CD14-positive monocyte (primary cell): ENCODE data around the gene SCAF11. TPM values are rescaled to one million over a fixed set of nuclear protein-coding genes. Genes with fewer than 3 reads are reported as not detected.

ENCODE experiments used
- DNase-seq, 3 donors: peaks; one replicate each; pipeline ENCODE4 v3.0.0-alpha.2; 2011 to 2022
- H2AFZ ChIP-seq: 2 replicates; pipeline ENCODE4 v1.6.0; 2012; ENCODE audit warnings: mild to moderate bottlenecking, low read depth, low read length, inconsistent platforms; ENCODE audit not compliant: insufficient read depth, poor library complexity, severe bottlenecking
- H3K27ac ChIP-seq, 2 donors: 1 replicate in 1 of 2; 2 replicates in 1 of 2; pipeline ENCODE4 v1.5.1; 2012 to 2013; ENCODE audit warnings: low read length in 2 of 2, control low read depth in 1 of 2, inconsistent platforms in 1 of 2, low read depth in 1 of 2, mild to moderate bottlenecking in 1 of 2
- H3K27me3 ChIP-seq, 2 donors: one replicate each; pipeline versions ENCODE4 v1.6.0 to v1.6.1; 2011 to 2013; ENCODE audit warnings: low read length in 2 of 2; ENCODE audit not compliant: control insufficient read depth in 2 of 2, insufficient read depth in 2 of 2
- H3K36me3 ChIP-seq, 2 donors: replicated peaks in 1 of 2; 1 replicate in 1 of 2; 2 replicates in 1 of 2; pipeline versions ENCODE4 v1.5.1 to v1.6.1; 2012 to 2013; ENCODE audit warnings: low read length in 2 of 2, control low read depth in 1 of 2, inconsistent platforms in 1 of 2, mild to moderate bottlenecking in 1 of 2; ENCODE audit not compliant: insufficient read depth in 2 of 2, control insufficient read depth in 1 of 2
- H3K4me1 ChIP-seq, 2 donors: 1 replicate in 1 of 2; 2 replicates in 1 of 2; pipeline versions ENCODE4 v1.5.1 to v1.6.1; 2012 to 2013; ENCODE audit warnings: low read length in 2 of 2, control low read depth in 1 of 2, inconsistent platforms in 1 of 2, mild to moderate bottlenecking in 1 of 2, moderate library complexity in 1 of 2; ENCODE audit not compliant: insufficient read depth in 2 of 2, control insufficient read depth in 1 of 2
- H3K4me2 ChIP-seq: replicated peaks from 2 replicates; pipeline ENCODE3; 2012; ENCODE audit warnings: low read length, moderate library complexity, mild to moderate bottlenecking; ENCODE audit not compliant: poor library complexity, severe bottlenecking; ENCODE audit errors: extremely low read depth
- H3K4me3 ChIP-seq, 3 experiments: fragments of 200-600 bp in 1 of 3; sonication (generic) in 1 of 3; replicated peaks in 1 of 3; 1 replicate in 2 of 3; 2 replicates in 1 of 3; pipeline ENCODE4 v1.5.1; 2011 to 2013; ENCODE audit warnings: low read length in 3 of 3, mild to moderate bottlenecking in 3 of 3, control low read depth in 2 of 3, low read depth in 2 of 3, inconsistent platforms in 1 of 3, moderate library complexity in 1 of 3
- H3K79me2 ChIP-seq: 2 replicates; pipeline ENCODE4 v1.6.0; 2012; ENCODE audit warnings: mild to moderate bottlenecking, control low read depth, inconsistent platforms, low read length, moderate library complexity; ENCODE audit not compliant: insufficient read depth
- H3K9ac ChIP-seq: 2 replicates; pipeline ENCODE4 v1.6.0; 2017; ENCODE audit warnings: low read length, mild to moderate bottlenecking; ENCODE audit not compliant: insufficient read depth, poor library complexity, severe bottlenecking
- H3K9me3 ChIP-seq, 2 donors: replicated peaks in 1 of 2; 1 replicate in 1 of 2; 2 replicates in 1 of 2; pipeline versions ENCODE4 v1.5.1 to v1.6.1; 2012 to 2013; ENCODE audit warnings: low read length in 2 of 2, control low read depth in 1 of 2; ENCODE audit not compliant: control insufficient read depth in 1 of 2, insufficient read depth in 1 of 2
- H4K20me1 ChIP-seq: 2 replicates; pipeline ENCODE4 v1.6.0; 2012; ENCODE audit warnings: mild to moderate bottlenecking, low read length, control low read depth, moderate library complexity; ENCODE audit not compliant: insufficient read depth
- H3K27ac Mint-ChIP-seq, 7 donors: one replicate each; pipeline ENCODE4 v1.8.0; 2020; ENCODE audit warnings: mild to moderate bottlenecking in 7 of 7, mixed read lengths in 7 of 7, moderate library complexity in 6 of 7, inconsistent platforms in 2 of 7
- H3K27me3 Mint-ChIP-seq, 3 donors: one replicate each; pipeline ENCODE4 v1.8.0; 2021 to 2022; ENCODE audit warnings: low read depth in 3 of 3, mild to moderate bottlenecking in 3 of 3, mixed read lengths in 3 of 3, moderate library complexity in 3 of 3, inconsistent platforms in 1 of 3
- H3K36me3 Mint-ChIP-seq, 2 donors: one replicate each; pipeline ENCODE4 v1.8.0; 2020; ENCODE audit warnings: mixed read lengths in 2 of 2, inconsistent platforms in 1 of 2, mild to moderate bottlenecking in 1 of 2
- H3K4me1 Mint-ChIP-seq: one replicate; pipeline ENCODE4 v1.8.0; 2020; ENCODE audit warnings: mild to moderate bottlenecking, mixed read lengths
- H3K4me3 Mint-ChIP-seq, 2 donors: one replicate each; pipeline ENCODE4 v1.8.0; 2020; ENCODE audit warnings: mild to moderate bottlenecking in 2 of 2, mixed read lengths in 2 of 2, moderate library complexity in 1 of 2
- H3K9me3 Mint-ChIP-seq, 7 donors: one replicate each; pipeline ENCODE4 v1.8.0; 2020 to 2022; ENCODE audit warnings: mixed read lengths in 7 of 7, mild to moderate bottlenecking in 6 of 7, moderate library complexity in 6 of 7, inconsistent platforms in 2 of 7
- WGBS: methylation state at CpG from one replicate; pipeline ENCODE4 v1.1.5; 2013; ENCODE audit warnings: missing lambda C conversion rate; ENCODE audit not compliant: insufficient coverage; 5-methylcytosine and 5-hydroxymethylcytosine counted together
- intact Hi-C, 2 donors: fragments of 100-400 bp; cut with micrococcal nuclease; formaldehyde crosslinking; loops; one replicate each; pipeline versions ENCODE4 v1.15.0 to v1.15.1; 2023
- polyA plus RNA-seq, 3 donors: library from polyadenylated mRNA; depleted of rRNA in 1 of 3; unstranded in 2 of 3; stranded (reverse) in 1 of 3; fragments of 300-500 nt in 2 of 3; fragments of >200 nt in 1 of 3; fragmentation: Illumina TruSeq in 2 of 3; gene quantifications; 1 replicate in 2 of 3; 2 replicates in 1 of 3; pipeline ENCODE4 v1.2.3, GENCODE V29; 2012 to 2021
- TF ChIP-seq, protein P1 (sequence below): fragments of 200-600 bp; IDR thresholded peaks from one replicate; pipeline ENCODE4 v1.8.0; 2022; ENCODE audit warnings: antibody characterized with exemption, mild to moderate bottlenecking

The SCAF11 gene
- polyA plus RNA-seq, 3 donors, result 32.6 to 73.4 (median 56.1) TPM

DNA sequence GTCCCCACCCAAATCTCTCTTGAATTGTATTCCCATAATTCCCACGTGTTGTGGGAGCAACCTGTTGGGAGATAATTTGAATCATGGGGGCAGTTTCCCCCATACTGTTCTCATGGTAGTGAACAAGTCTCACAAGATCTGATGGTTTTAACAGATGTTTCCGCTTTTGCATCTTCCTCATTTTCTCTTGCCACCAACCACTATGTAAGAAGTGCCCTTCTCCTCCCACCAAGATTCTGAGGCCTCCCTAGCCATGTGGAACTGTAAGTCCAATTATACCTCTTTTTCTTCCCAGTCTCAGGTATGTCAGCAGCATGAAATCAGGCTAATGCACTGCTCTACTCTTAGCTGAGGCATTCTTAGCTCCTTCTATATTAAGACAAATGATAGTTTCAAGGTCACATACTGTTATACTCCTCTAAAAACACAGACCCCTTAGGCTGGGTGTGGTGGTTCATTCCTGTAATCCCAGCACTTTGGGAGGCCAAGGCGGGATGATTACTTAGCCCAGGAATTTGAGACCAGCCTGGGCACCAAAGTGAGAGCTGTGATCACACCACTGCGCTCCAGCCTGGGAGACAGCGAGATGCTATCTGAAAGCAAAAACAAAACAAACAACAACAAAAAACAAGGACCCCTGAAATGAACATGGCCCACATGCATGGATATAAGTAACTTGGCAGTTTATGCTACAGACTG lies 3.6 kb downstream of the SCAF11 start:
- peak; percentile 67 to 87 (median 86) for DNase-seq
- Mint-ChIP-seq H3K9me3 (peaks cover 0 to 4% (median 0%) of the 10 kb centered on the region in 7 donors), H3K4me1 (peaks cover 69% of the 10 kb centered on the region), H3K27ac (peak overlapping the region; percentile 91 to 98 (median 95)), H3K4me3 (peak overlapping the region in 1 of 2 donors; percentile 64), H3K36me3 (peaks cover 25 to 37% of the 10 kb centered on the region in 2 donors), H3K27me3 (peaks cover 0 to 1% (median 0%) of the 10 kb centered on the region in 3 donors)
- Histone ChIP-seq H3K79me2 (peaks cover 86% of the 10 kb centered on the region), H3K9me3 (no peaks in the 10 kb centered on the region), H3K4me1 (peaks cover 56 to 67% of the 10 kb centered on the region in 2 donors), H3K4me2 (peak overlapping the region; percentile 93), H2AFZ (no peak overlapping the region), H4K20me1 (peaks cover 38% of the 10 kb centered on the region), H3K4me3 (peak overlapping the region in 1 of 3 experiments; percentile 87), H3K9ac (no peak overlapping the region), H3K27ac (peak overlapping the region; percentile 86 to 99), H3K36me3 (no peaks in the 10 kb centered on the region), H3K27me3 (no peaks in the 10 kb centered on the region)
- intact Hi-C loops, result loop anchor here in 1 of 2 donors (10.0 kb wide), 1 partner anchor 238 kb away; no protein-coding TSS in a partner anchor
- WGBS, result 100% methylated on average over 1 of the region's 5 CpGs
- TF ChIP-seq, protein P1, sequence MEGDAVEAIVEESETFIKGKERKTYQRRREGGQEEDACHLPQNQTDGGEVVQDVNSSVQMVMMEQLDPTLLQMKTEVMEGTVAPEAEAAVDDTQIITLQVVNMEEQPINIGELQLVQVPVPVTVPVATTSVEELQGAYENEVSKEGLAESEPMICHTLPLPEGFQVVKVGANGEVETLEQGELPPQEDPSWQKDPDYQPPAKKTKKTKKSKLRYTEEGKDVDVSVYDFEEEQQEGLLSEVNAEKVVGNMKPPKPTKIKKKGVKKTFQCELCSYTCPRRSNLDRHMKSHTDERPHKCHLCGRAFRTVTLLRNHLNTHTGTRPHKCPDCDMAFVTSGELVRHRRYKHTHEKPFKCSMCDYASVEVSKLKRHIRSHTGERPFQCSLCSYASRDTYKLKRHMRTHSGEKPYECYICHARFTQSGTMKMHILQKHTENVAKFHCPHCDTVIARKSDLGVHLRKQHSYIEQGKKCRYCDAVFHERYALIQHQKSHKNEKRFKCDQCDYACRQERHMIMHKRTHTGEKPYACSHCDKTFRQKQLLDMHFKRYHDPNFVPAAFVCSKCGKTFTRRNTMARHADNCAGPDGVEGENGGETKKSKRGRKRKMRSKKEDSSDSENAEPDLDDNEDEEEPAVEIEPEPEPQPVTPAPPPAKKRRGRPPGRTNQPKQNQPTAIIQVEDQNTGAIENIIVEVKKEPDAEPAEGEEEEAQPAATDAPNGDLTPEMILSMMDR, result no peak

DNA sequence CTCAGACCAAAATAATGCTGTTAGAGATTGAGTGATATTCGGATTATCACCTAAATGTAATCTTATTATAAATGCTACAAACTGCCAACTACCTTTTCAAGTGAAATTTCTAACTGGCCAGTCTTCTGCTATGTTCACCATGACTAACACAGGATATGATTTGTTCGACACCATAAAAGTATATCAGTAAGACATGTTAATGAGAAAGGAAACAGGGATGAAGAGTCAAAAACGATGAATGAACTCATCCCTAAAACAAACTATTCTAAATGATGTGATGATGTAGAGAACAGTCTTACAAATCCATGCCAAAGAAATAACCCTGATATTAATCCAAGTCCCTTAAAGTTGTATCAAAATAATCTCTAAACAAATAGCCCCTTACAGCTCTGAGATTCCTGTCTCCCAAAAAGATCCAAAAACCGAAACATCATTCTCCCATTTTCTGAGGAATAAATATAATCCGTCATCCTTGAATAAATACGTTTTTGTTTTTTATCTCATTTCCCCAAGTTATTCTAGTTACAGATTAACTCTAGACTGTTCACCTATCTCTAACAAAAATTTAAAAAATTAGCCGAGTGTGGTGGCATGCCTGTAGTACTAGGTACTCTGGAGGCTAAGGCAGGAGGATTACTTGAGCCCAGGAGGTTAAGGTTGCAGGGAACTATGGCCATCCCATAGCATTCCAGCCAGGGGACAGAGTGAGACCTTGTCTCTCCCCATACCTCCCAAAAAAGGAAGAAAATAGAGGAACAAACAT lies 9.1 kb downstream of the SCAF11 start:
- no peak overlapping the region for H3K4me2 ChIP-seq
- Mint-ChIP-seq H3K27ac (peak overlapping the region in 5 of 7 donors; percentile 7 to 73 (median 58)), H3K36me3 (peaks cover 10 to 32% of the 10 kb centered on the region in 2 donors), H3K9me3 (peaks cover 0 to under 1% (median 0%) of the 10 kb centered on the region in 7 donors), H3K27me3 (peaks cover 0 to 1% (median 0%) of the 10 kb centered on the region in 3 donors), H3K4me1 (peaks cover 86% of the 10 kb centered on the region), H3K4me3 (no peak overlapping the region)
- H2AFZ ChIP-seq, result no peak overlapping the region
- peaks cover 0 to 2% of the 10 kb centered on the region in 2 donors for H3K36me3 ChIP-seq
- intact Hi-C loops, result loop anchor here in 1 of 2 donors (10.0 kb wide), 1 partner anchor 244 kb away; no protein-coding TSS in a partner anchor
- H3K27ac ChIP-seq, result peak overlapping the region in 1 of 2 donors; percentile 18
- H3K9ac ChIP-seq, result no peak overlapping the region
- H3K4me3 ChIP-seq, result no peak overlapping the region
- no peaks in the 10 kb centered on the region for H3K27me3 ChIP-seq
- no CpG with 5 or more reads among the region's 7 CpGs for WGBS
- no peak for DNase-seq
- H4K20me1 ChIP-seq, result peaks cover 81% of the 10 kb centered on the region
- H3K79me2 ChIP-seq, result peaks cover 100% of the 10 kb centered on the region
- H3K4me1 ChIP-seq, result peaks cover 36 to 53% of the 10 kb centered on the region in 2 donors
- TF ChIP-seq, protein P1, result no peak
- H3K9me3 ChIP-seq, result no peaks in the 10 kb centered on the region
